ENCODE results near the gene NCF4. TPM values are rescaled to one million over a fixed set of nuclear protein-coding genes. Genes with fewer than 3 reads are reported as not detected.

Gene NCF4
- total and polyA plus RNA-seq, 12 donors, result 1.1 to 18.9 (median 3.6) TPM

DNA sequence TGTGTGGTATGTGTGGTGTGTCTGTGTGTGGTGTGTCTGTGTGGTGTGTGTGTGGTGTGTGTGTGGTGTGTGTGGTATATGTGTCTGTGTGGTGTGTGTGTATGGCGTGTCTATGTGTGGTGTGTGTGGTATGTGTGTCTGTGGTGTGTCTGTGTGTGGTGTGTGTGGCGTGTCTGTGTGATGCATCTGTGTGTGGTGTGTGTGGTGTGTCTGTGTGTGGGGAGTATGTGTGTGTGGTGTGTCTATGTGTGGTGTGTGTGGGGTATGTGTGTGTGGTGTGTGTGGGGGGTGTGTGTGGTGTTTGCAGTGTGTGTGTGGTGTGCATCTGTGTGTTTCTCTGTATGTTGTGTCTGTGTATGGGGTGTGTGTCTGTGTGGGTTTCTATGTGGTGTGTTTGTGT is 36.2 kb upstream of the NCF4 start:
- no peak for TF ChIP-seq CTCF (IDR thresholded peaks at IDR 0.05)
- intact Hi-C loops (cut with DNase I), result no loop called here
- no peak overlapping the region for H3K27ac ChIP-seq
- peaks cover 4 to 67% (median 35%) of the 10 kb centered on the region in 7 donors for H3K27me3 ChIP-seq
- no peak for ATAC-seq
- H3K4me1 ChIP-seq, result peaks cover 0 to 6% (median 0%) of the 10 kb centered on the region in 9 donors
- H3K36me3 ChIP-seq, result no peaks in the 10 kb centered on the region
- no peaks in the 10 kb centered on the region for H3K9me3 ChIP-seq
- WGBS, 2 donors, result 95 to 96% methylated on average over 2 of the region's 2 CpGs
- no peak overlapping the region for H3K4me3 ChIP-seq
- no peak for DNase-seq

DNA sequence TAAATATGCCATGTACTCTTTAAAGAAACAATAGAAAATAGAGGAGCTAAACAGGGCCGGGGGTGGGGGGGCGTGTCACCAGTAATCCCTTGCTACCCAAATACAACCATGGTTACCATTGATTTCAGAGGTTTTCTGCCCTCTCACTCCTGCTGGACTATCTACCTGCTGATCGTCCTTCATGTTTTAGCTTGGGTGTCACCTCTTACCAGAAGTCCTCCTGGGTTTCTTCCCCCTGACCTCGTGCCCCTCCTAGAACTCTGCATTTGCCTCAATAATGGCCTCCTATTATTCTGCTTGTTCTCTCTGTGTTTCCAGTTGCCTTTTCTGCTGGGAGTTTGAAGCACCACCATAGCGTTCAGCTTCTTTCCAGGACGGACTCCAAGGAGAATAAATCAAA is 34.5 kb upstream of the NCF4 start:
- WGBS, 2 donors, result 86 to 90% methylated on average over 6 of the region's 6 CpGs
- H3K9me3 ChIP-seq, result no peaks in the 10 kb centered on the region
- H3K27ac ChIP-seq, result no peak overlapping the region
- DNase-seq, result no peak
- no peak for TF ChIP-seq CTCF (IDR thresholded peaks at IDR 0.05)
- no peak for ATAC-seq
- no peak overlapping the region for H3K4me3 ChIP-seq
- H3K4me1 ChIP-seq, result peaks cover 0 to 6% (median 0%) of the 10 kb centered on the region in 9 donors
- H3K27me3 ChIP-seq, result peaks cover 0 to 63% (median 27%) of the 10 kb centered on the region in 7 donors
- intact Hi-C loops (cut with DNase I), result no loop called here
- no peaks in the 10 kb centered on the region for H3K36me3 ChIP-seq

GRCh38 chr22:36828815-36829214 is 32.0 kb upstream of the NCF4 start:
- intact Hi-C loops (cut with DNase I), result no loop called here

GRCh38 chr22:36829370-36830002 is 31.3 kb upstream of the NCF4 start:
- H3K27me3 ChIP-seq, result peaks cover 0 to 43% (median 17%) of the 10 kb centered on the region in 7 donors
- ATAC-seq, result no peak
- H3K4me1 ChIP-seq, result peaks cover 0 to 18% (median 0%) of the 10 kb centered on the region in 9 donors
- peaks cover 0 to 5% (median 0%) of the 10 kb centered on the region in 11 donors for H3K9me3 ChIP-seq
- no peak overlapping the region for H3K27ac ChIP-seq
- no peak for TF ChIP-seq CTCF (IDR thresholded peaks at IDR 0.05)
- no peaks in the 10 kb centered on the region for H3K36me3 ChIP-seq
- WGBS, 2 donors, result 60 to 83% methylated on average over 5 of the region's 5 CpGs
- intact Hi-C loops (cut with DNase I), result no loop called here
- no peak for DNase-seq
- H3K4me3 ChIP-seq, result no peak overlapping the region

More at GRCh38 chr22:36828815-36829214, 32.0 kb upstream of the NCF4 start:
- DNase-seq (no peak), ATAC-seq (no peak)
- Histone ChIP-seq H3K4me3 (no peak overlapping the region), H3K27ac (no peak overlapping the region), H3K36me3 (no peaks in the 10 kb centered on the region), H3K4me1 (peaks cover 0 to 18% (median 0%) of the 10 kb centered on the region in 9 donors), H3K27me3 (peaks cover 0 to 46% (median 23%) of the 10 kb centered on the region in 7 donors), H3K9me3 (peaks cover 0 to 5% (median 0%) of the 10 kb centered on the region in 11 donors)
- 53 to 64% methylated on average over 3 of the region's 3 CpGs for WGBS, 2 donors
- TF ChIP-seq CTCF (IDR thresholded peaks at IDR 0.05), result no peak

All from heart right ventricle (tissue), 16 donors.